Central memory CD4-positive, alpha-beta T cell (primary cell): Measurements from ENCODE around the gene DENND2A.
"Not testable (repeated sequence)": the region's sequence is repeated elsewhere in the genome, so short reads cannot be mapped to it uniquely, and the experiment has no call there.

Experiments used
- DNase-seq: peaks from one replicate; pipeline ENCODE4 v3.0.0; 2022

The DENND2A gene

DNA sequence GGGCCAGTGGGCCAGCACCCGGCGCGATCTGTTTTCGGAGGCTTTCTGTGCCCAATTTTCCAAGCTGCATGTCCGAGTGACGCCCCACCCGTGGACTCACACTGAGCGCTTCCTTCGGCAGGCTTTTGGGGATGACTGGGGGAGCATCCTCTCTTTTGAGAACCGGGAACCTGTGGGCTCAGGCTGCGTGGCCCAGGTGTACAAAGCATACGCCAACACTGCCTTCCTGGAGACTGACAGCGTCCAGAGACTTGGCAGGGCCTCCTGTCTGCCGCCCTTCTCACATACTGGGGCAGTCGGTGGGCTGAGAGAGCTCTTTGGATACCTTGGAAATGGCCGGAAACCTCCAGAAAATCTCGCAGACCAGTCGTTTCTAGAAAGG lies 33.2 kb upstream of the DENND2A start:
- no peak for DNase-seq

- peak; percentile 67 for DNase-seq
Measured at GRCh38 chr7:140673063-140673773, 32.6 kb upstream of the DENND2A start.

GRCh38 chr7:140672382-140673062 lies 31.9 kb upstream of the DENND2A start, which contains the start of gene ADCK2:
TSS of gene ADCK2 (plus strand) at chr7:140672945. CDS start at chr7:140673331, 386 bp downstream.
- no peak for DNase-seq

GRCh38 chr7:140671966-140672365 lies 31.4 kb upstream of the DENND2A start:
- DNase-seq: no peak

- DNase-seq: no peak
Measured at GRCh38 chr7:140670343-140670935, 29.8 kb upstream of the DENND2A start.

GRCh38 chr7:140669862-140670261 lies 29.2 kb upstream of the DENND2A start:
- DNase-seq: not testable (repeated sequence)

- no peak for DNase-seq
Measured at GRCh38 chr7:140669352-140669751, 28.7 kb upstream of the DENND2A start.

DNA sequence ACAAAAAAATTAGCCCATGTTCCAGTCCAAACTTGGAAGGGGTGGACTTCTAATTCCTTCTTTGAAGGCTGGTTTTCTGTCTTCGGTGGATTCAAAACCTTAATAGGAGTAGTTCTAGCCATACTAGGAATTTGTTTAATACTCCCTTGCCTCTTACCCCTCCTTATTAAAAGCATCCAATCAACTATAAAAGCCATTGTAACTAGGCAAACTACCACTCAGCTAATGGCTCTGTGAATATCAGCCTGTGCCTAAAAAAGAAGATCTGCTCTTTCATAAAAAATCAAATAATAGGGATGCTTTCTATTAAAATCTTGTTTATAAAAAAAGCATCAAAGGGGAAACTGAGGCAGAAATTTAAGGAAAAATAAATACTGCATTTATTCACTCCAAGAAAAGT lies 28.0 kb upstream of the DENND2A start:
- DNase-seq: no peak

- no peak for DNase-seq
Measured at GRCh38 chr7:140667476-140667875, 26.9 kb upstream of the DENND2A start.

GRCh38 chr7:140662938-140663337 lies 22.3 kb upstream of the DENND2A start:
- DNase-seq: not testable (repeated sequence)

DNA sequence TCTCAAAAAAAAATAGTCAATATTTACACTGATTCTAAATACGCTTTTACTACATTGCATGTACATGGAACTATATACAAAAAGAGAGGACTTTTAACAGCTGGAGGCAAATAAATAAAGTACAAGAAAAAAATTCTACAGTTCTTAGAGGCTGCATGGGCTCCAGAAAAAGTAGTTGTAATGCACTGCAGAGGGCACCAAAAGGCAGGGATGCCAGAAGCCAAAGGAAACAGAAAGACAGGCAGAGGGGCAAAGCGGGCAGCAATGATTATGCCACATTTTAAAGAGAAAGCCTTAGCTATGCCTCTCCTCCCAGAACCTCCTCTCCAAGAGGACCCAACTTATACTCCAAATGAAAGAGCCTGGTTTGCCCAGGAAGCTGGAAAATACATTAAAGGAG lies 20.5 kb upstream of the DENND2A start:
- DNase-seq: no peak

DNA sequence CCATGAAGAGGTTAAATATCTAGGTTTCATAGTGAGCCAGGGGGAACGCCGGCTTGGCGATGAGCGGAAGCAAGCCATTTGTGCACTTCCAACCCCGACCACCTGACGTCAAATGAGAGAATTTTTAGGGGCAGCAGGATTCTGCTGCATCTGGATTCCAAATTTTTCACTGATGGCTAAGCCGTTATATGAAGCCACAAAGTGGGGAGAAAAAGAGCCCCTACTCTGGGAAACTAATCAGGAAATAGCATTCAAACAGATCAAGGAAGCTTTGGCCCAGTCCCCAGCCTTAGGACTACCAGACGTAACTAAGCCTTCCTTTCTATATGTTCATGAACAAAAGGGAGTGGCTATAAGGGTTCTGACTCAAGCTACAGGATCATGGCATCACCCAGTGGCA lies 19.2 kb upstream of the DENND2A start:
- no peak for DNase-seq

- DNase-seq: no peak
Measured at GRCh38 chr7:140657891-140658290, 17.3 kb upstream of the DENND2A start.

GRCh38 chr7:140656548-140657515 lies 16.2 kb upstream of the DENND2A start:
- no peak for DNase-seq

GRCh38 chr7:140655511-140656408 lies 15.1 kb upstream of the DENND2A start:
- no peak for DNase-seq

- no peak for DNase-seq
Measured at GRCh38 chr7:140654661-140655060, 14.0 kb upstream of the DENND2A start.

GRCh38 chr7:140654109-140654387 lies 13.4 kb upstream of the DENND2A start:
- no peak for DNase-seq

DNA sequence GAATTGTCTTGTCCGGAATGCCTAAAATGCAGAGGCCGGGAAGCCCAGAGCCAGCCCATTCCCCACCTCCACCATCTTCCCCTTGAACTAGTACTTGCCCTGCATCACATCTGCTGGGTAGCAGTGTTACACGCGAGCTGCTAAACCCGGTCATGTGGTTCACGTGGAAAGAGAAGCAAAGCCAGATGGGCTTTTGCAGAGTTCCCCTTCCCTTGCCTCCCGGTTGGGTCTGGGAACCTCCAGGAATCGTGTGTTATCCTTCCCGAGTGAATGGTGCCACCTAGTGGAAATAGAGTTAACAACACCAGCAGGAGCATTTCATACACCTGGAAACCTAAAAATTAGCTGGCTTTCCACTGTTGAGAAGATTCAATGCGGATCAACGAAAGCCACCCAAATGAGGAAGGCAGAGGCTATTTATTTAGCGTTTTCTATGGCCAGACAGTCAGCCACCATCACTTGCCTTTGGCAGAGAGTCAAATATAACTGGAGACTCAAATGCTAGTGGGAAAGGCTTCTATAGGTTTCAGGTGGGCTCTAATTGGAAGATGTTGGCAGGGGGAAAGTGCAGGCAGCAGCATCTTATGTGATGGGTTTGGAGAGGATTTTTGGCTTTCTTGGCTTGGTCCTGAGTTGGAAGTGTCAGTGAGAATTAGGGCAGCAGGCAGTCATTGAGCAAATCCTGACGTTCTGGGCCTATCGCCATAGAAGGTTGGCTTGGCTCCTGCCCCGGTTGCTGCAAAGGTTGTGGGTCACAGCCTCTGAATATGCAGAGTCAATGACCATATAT lies 12.9 kb upstream of the DENND2A start:
- DNase-seq: peak; percentile 34

GRCh38 chr7:140650367-140650766 lies 9.8 kb upstream of the DENND2A start:
- no peak for DNase-seq

GRCh38 chr7:140649556-140650205 lies 9.1 kb upstream of the DENND2A start:
- no peak for DNase-seq
